IPS-NIHi7 (cell line): ENCODE data around the gene NDUFAB1.
"Not testable (repeated sequence)": the region's sequence is repeated elsewhere in the genome, so short reads cannot be mapped to it uniquely, and the experiment has no call there.

Source experiments
- DNase-seq: peaks from one replicate; pipeline ENCODE4 v3.0.0; 2012; ENCODE audit warnings: mixed read lengths; ENCODE audit errors: extremely low spot score

The NDUFAB1 gene

GRCh38 chr16:23584186-23585076 is 11.7 kb downstream of the NDUFAB1 start:
- DNase-seq, result no peak

- DNase-seq, result not testable (repeated sequence)
Observed at GRCh38 chr16:23583271-23583670, 12.8 kb downstream of the NDUFAB1 start.

- no peak for DNase-seq
Observed at GRCh38 chr16:23581764-23582163, 14.4 kb downstream of the NDUFAB1 start.

- DNase-seq, result no peak
Observed at GRCh38 chr16:23580391-23580790, 15.7 kb downstream of the NDUFAB1 start.

- DNase-seq, result no peak
Observed at GRCh38 chr16:23579371-23579770, 16.7 kb downstream of the NDUFAB1 start.

- no peak for DNase-seq
Observed at GRCh38 chr16:23578101-23578830, 17.9 kb downstream of the NDUFAB1 start.

- DNase-seq, result no peak
Observed at GRCh38 chr16:23577493-23577892, 18.6 kb downstream of the NDUFAB1 start.

- DNase-seq, result no peak
Observed at GRCh38 chr16:23575834-23576233, 20.3 kb downstream of the NDUFAB1 start.

- no peak for DNase-seq
Observed at GRCh38 chr16:23573817-23574216, 22.3 kb downstream of the NDUFAB1 start.

GRCh38 chr16:23572394-23572793 is 23.7 kb downstream of the NDUFAB1 start:
- no peak for DNase-seq

GRCh38 chr16:23571895-23572294 is 24.2 kb downstream of the NDUFAB1 start:
- DNase-seq, result no peak

- no peak for DNase-seq
Observed at GRCh38 chr16:23570992-23571632, 25.0 kb downstream of the NDUFAB1 start.

- DNase-seq, result no peak
Observed at GRCh38 chr16:23567602-23568001, 28.5 kb downstream of the NDUFAB1 start.

- DNase-seq, result no peak
Observed at GRCh38 chr16:23566724-23567123, 29.4 kb downstream of the NDUFAB1 start.

GRCh38 chr16:23564575-23565363 is 31.3 kb downstream of the NDUFAB1 start:
- no peak for DNase-seq

GRCh38 chr16:23563186-23563585 is 32.9 kb downstream of the NDUFAB1 start:
- DNase-seq, result no peak

GRCh38 chr16:23562505-23562904 is 33.6 kb downstream of the NDUFAB1 start:
- DNase-seq, result no peak

- no peak for DNase-seq
Observed at GRCh38 chr16:23561586-23561985, 34.5 kb downstream of the NDUFAB1 start.

GRCh38 chr16:23557779-23558702 is 38.1 kb downstream of the NDUFAB1 start:
- peak; percentile 20 for DNase-seq
